HL-60 (cell line): ENCODE results near the gene STX8.

ENCODE experiments used
- DNase-seq, 2 experiments: peaks; one replicate each; pipeline ENCODE4 v3.0.0-alpha.2; 2010 to 2020; ENCODE audit warnings: low read depth in 1 of 2, low spot score in 1 of 2
- H3K27ac ChIP-seq: fragments of 250-450 bp; sonication (Bioruptor Pico); replicated peaks from 2 replicates; pipeline ENCODE4 v1.5.1; 2020; ENCODE audit warnings: mild to moderate bottlenecking, moderate library complexity
- H3K27me3 ChIP-seq: fragments of 250-450 bp; sonication (Bioruptor Pico); 2 replicates; pipeline ENCODE4 v1.5.1; 2021; ENCODE audit warnings: mild to moderate bottlenecking, moderate library complexity; ENCODE audit not compliant: insufficient read depth, poor library complexity, severe bottlenecking
- H3K4me3 ChIP-seq: replicated peaks from 2 replicates; pipeline ENCODE4 v1.5.1; 2011; ENCODE audit warnings: mild to moderate bottlenecking, control low read depth, low read length; ENCODE audit not compliant: insufficient read depth
- CTCF ChIP-seq: IDR thresholded peaks from one replicate; pipeline ENCODE4 v1.5.1; 2011; ENCODE audit warnings: low read length, control low read depth, inconsistent platforms; ENCODE audit not compliant: insufficient read depth
- GABPA ChIP-seq: IDR thresholded peaks from 2 replicates; pipeline ENCODE4 v1.6.1; 2012; ENCODE audit warnings: low read depth
- POLR2AphosphoS5 ChIP-seq: IDR thresholded peaks from 2 replicates; pipeline ENCODE4 v1.6.1; 2012; ENCODE audit warnings: low read depth
- REST ChIP-seq: IDR thresholded peaks from 2 replicates; pipeline ENCODE4 v1.6.1; 2012; ENCODE audit warnings: low read depth; ENCODE audit not compliant: insufficient replicate concordance
- SPI1 ChIP-seq: IDR thresholded peaks from 2 replicates; pipeline ENCODE4 v1.6.1; 2012; ENCODE audit warnings: low read depth, mild to moderate bottlenecking, borderline replicate concordance

Gene STX8

GRCh38 chr17:9439851-9440250 is 135.8 kb downstream of the STX8 start:
- TF ChIP-seq SPI1 (no peak), CTCF (no peak), REST (no peak), GABPA (no peak), POLR2AphosphoS5 (no peak)
- DNase-seq, result no peak
- Histone ChIP-seq H3K4me3 (no peak overlapping the region), H3K27ac (no peak overlapping the region), H3K27me3 (no peaks in the 10 kb centered on the region)

- no peaks in the 10 kb centered on the region for H3K27me3 ChIP-seq
- H3K27ac ChIP-seq, result no peak overlapping the region
- no peak overlapping the region for H3K4me3 ChIP-seq
- DNase-seq, result no peak
- TF ChIP-seq CTCF (no peak), GABPA (no peak)
Observed at GRCh38 chr17:9436630-9437029, 139.0 kb downstream of the STX8 start.

- H3K27ac ChIP-seq, result no peak overlapping the region
- no peak for TF ChIP-seq REST
- no peak for TF ChIP-seq CTCF
- no peak for TF ChIP-seq SPI1
- TF ChIP-seq GABPA, result no peak
- TF ChIP-seq POLR2AphosphoS5, result no peak
- no peak overlapping the region for H3K4me3 ChIP-seq
- no peak for DNase-seq
- H3K27me3 ChIP-seq, result no peaks in the 10 kb centered on the region
Observed at GRCh38 chr17:9435165-9435564, 140.5 kb downstream of the STX8 start.

- Histone ChIP-seq H3K27ac (no peak overlapping the region), H3K27me3 (no peaks in the 10 kb centered on the region), H3K4me3 (no peak overlapping the region)
- no peak for DNase-seq
- no peak for TF ChIP-seq CTCF
- no peak for TF ChIP-seq SPI1
- no peak for TF ChIP-seq REST
- TF ChIP-seq POLR2AphosphoS5, result no peak
- no peak for TF ChIP-seq GABPA
Observed at GRCh38 chr17:9434642-9435057, 141.0 kb downstream of the STX8 start.
